Anterior cingulate cortex (tissue), 58 donors: ENCODE data around the gene CYTIP.
"Not testable (repeated sequence)": the region's sequence is repeated elsewhere in the genome, so short reads cannot be mapped to it uniquely, and the experiment has no call there.

Experiments used
- DNase-seq, 58 donors: peaks; one replicate each; lab custom pipeline; 2025; lab: John Stamatoyannopoulos, UW

The CYTIP gene

DNA sequence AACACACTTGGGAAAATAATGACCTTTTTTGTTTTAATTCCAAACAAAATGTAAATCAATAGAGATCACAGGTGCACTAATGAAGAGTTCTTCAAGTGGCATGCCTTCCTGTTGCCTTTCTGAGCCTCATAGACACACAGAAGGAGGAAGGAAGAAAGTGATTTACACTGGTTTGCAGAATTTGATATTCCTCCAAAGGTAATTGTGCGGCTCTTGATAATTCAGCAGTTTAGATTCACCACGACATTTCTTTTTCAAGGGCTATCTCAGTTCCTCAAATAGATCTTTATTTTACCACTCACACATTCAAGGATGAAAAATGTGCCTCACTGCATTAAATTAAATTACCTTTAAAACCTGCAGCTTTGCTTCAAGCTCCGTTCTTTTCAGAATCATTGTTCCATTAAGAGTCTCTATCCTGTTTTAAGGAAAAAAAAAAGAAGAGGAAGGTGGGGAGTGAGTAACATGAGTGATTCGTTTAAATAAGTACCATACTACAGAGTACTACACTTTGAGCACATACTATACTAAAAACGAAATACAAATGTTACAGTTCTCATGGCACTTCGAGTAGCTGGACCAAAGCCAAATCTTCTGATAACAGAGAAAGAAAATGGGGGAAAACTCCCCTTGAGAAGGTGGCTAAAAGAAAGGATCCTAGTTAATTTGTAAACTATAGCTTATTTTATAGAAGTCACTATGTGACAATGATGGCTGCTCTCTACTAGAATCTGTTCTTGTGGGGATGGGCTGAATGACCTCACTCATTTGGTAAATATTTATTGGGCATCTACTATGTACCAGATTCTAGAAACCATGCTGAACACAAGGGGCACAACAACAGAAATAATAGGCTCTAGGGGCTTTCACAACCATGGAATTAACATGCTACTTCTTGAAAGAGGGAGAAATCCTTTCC lies 16.6 kb downstream of the CYTIP start:
- no peak for DNase-seq

DNA sequence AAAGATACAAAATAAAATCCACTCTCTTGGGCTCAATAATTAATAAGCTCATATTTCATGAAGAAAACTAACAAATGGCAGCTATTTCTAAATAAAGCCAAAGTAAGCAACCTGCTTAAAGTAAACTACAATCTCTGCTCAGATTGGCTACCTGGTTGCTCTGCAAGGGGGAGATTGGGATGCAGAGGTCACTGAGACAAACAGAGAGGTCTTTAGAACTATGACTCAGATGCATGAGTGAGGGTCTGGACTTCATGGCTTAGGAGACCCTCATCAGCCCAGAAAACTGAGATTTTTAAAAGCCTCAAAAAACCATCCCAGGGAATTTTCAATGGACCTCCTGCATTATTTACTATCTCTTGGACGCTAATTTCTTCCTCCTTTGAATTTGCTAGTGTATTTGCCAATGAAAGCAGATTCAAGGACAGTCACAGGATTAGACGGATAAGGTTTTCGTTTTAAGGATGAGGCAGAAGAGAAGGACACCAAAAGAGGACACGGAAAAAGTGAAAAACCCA lies 17.4 kb downstream of the CYTIP start:
- no peak for DNase-seq

DNA sequence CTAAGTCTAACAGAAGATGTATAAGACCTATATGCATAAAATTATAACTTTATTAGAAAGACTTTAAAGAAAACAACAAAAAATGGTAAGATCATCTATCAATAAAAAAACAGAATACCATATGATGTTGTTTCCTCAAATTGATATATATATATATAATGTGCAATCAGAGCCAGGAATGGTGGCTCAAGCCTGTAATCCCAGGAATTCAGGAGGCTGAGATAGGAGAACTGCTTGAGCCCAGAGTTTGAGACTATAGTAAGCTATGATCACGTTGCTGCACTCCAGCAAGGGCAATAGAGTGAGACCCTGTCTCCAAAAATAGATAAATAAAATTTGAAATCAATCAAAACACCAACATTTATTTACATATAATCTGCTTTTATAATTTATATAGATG lies 19.5 kb downstream of the CYTIP start:
- DNase-seq, result no peak

DNA sequence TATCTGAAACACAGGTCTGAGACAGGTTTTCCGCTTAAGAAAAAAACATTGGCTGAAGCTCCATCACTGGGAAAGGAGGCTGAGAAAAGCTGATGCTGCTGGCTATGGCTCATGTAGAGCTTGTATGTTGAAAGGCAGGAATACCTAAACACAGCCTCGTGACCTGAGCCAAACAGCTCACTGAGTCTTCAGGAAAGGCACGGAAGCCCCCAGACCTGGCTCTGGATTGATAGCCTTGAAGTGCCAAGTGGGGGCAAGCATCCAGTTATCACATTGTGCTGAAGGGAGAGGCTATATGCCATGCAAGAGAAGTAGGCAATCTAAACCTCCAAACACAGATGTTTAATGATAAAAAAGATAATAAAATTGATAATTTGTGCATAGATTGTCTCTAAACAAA lies 21.9 kb downstream of the CYTIP start:
- DNase-seq, result no peak

DNA sequence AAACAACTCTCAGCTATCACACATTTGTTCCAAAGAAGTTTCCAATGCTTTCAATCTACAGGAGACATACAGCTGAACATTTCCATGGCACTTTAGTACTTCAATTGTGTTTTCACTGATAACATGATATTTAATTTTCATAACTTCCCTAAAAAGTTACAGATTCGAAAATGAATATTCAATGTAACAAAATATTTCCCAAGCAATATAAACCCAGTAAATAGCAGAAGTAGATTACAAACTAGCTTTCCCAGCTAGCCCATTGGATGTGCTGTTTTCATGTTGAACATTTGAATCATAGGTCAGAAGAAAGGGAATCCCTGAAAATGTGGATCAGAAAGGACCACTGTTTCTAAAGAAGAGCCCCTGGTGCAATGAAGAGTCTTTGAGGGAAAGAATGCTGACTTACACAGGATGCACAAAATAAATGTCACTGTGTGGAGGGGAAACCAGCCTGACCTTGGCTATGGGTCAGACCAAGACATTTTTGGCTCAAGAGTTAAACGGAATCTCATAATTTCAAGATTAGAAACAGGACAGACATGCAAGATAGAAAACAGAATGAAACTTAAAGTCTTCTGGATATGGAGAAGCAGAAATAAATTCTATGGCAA lies 22.5 kb downstream of the CYTIP start:
- no peak for DNase-seq

DNA sequence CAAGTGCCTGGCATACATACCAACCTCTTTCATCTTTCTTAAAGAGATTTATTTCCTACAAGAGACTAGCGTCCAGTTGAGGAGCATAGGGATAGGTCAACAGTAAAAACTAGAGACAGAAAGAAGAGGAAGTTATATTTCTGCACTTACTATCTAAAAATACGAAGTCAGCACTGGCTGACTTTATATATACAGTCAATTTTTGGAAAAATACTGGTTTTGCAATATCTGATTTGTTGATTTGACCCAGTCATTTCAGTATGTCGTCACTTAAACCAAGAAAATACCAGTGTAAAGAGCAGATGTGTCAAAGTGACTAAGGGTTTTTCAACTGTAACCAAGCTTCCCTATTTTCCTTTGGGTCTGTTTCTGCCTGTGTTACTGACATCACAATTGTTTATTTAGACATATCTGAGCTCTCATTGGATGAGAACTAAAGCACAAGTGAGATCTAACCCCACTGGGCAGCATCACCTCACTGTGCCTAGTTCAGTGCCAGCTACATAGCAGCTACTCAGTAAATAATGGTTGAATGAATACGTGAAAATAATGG lies 23.0 kb downstream of the CYTIP start:
- DNase-seq, result no peak

DNA sequence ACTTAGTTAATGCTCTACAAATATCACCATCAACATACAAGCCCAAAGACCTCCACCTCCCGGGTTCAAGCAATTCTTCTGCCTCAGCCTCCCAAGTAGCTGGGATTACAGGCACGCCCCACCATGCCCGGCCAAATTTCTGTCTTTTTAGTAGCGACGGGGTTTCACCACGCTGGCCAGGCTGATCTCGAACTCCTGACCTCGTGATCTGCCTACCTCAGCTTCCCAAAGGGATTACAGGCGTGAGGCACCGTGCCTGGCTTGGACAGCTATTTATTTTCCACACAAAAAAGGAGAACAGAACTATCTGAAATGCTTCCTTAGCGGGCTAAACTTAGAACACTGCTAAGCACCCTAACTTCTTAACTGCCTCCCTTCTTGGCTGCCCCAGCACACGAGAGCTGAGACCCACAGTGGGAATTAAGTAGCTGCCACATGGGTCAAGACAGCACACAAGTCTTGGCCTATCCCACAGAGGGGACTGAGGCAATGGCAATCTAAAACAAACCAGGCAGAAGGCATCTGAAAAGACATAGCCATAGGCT lies 24.8 kb downstream of the CYTIP start:
- DNase-seq, result no peak

DNA sequence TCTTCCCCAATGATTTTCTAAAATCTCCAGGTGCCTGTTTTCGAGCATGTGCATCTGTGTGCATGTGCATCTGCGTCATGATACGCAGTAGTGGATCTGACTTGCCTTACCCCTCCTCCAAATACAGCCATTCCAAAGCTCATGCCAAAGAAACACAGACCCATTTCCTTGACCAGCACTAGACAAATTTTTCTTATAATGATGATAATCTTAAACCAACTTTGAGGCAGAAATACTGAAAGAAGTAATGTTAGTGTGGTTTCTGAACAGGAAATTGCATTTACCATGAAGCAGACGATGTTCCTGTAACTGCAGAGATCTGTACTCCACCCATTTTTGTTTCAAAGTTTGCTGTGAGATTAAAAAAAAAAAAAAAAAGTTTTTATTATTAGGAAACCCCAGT lies 25.6 kb downstream of the CYTIP start:
- DNase-seq, result no peak

DNA sequence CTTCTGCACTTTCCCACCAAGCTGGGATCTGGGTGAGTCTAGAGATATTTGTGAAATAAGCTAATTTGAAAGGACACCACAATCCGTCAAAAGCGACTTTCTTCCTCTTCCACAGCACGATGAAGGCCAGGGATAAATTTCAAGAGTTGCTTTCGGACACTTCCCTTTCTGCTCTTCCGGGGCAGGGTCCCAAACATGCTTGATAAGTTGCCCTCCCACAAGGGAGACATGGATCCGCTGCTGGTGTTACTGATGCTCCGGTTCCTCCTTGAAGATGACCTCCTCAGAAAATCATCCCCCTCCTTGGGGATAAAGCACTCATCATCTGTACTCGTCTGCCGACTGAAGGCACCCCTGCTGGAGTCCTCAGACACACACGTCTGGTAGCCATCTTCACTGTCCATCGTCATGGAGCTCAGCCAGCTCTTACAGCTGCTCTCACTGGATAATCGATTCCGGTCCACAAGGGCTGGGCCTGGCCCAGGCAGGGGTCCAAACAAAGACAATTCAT lies 28.2 kb downstream of the CYTIP start:
- DNase-seq, result no peak

DNA sequence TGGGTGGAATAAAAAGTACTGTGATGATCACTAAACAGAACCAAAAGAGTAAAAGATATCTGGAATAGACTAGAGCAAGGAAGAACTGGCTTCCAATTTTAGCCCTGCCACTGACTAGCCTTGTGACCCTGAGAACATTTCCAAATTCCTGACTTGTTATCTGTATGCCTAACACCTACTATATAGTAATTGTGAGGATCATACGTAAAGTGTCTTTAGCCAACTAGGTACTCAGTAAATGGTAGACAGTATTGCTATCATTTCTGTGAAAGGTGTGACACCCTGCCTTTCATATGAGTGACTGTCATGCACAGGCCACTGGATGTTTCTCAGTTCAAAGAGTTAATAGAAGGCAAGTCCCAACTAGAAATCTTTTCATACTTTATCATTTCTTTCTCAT lies 29.8 kb downstream of the CYTIP start:
- no peak for DNase-seq

DNA sequence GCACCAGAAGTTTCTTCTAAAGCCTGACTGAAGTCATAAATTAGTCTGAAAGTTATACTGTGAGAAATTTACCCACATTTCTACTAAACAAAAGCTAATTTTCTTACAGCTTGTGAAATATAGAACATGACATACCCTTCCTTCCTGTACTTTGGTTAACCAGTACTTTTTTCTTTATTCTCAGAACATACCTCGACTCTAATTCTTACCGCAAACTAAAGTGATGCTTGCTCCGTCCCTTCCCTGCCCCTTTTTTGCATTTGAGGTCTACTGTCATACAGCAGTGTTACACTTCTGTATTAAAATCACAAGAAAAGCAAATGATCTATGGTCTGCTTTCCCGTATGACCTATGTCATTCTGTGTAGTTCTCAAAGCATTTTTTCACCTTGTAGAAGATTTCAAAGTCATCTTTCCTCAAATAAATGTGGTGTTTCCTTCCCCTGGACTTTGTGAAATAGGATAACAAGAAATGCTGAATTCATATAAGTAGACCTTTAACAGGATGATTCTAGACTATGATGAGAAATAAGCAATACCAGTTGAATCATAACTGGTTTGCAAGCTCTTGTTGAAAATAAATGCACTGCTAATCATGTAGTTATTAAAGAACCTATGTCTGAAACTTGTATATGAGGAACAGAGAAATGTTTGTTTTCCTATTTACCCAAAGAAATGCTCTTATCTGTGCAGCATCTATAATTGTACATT lies 30.4 kb downstream of the CYTIP start:
- no peak for DNase-seq

DNA sequence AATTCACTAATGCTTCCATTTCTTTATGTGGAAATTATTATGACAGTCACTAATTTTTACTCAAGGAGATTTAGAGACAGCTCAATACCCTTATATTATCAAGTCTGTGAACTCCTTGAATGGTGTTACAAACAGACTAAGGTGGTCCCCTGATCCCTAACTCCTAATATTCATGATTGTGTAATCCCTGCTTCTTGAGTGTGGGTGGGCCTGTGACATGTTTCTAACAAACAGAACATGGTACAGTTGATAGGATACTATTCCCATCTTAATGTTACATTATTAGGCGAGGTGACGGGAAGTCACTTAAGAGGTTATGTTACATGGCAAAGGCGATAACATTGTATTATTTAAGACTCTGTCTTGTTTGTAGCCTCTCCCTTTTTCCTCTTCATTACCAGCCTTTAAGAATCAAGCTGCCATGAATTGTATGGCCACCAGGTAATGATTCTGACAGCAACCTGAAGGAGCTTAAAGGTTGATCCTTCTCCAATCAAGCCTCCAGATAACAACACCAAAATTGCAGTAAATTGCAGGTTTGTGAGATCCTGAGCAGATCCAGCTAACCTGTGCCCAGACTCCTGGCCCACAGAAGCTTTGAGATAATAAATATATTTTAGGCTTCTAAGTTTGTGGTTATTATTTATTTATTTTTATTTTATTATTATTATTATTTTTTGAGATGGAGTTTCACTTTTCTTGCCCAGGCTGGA lies 32.1 kb downstream of the CYTIP start:
- DNase-seq, result no peak

DNA sequence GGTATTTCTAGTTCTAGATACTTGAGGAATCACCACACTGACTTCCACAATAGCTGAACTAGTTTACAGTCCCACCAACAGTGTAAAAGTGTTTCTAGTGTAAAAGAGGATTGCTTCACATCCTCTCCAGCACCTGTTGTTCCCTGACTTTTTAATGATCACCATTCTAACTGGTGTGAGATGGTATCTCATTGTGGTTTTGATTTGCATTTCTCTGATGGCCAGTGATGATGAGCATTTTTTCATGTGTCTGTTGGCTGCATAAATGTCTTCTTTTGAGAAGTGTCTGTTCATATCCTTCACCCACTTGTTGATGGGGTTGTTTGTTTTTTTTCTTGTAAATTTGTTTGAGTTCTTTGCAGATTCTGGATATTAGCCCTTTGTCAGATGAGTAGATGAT lies 38.5 kb downstream of the CYTIP start:
- DNase-seq, result not testable (repeated sequence)

DNA sequence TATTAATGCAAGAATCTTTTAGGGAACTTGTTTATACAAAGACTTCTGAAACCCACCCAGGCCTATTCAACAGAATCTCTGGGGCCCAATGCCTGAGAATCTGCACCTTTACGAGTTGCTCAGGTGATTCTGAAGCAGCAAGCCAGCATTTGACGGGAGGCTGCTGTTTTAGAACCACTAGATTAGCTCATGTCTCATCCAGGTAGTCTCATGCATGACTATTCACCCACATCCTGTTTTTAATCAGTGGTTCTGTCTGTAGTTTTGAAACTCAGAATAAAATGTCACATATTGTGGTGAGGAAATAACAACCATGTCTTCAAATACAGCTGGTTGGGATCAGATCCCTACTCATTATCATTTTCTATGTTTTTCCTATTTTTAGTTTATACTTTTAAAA lies 39.5 kb downstream of the CYTIP start:
- no peak for DNase-seq

DNA sequence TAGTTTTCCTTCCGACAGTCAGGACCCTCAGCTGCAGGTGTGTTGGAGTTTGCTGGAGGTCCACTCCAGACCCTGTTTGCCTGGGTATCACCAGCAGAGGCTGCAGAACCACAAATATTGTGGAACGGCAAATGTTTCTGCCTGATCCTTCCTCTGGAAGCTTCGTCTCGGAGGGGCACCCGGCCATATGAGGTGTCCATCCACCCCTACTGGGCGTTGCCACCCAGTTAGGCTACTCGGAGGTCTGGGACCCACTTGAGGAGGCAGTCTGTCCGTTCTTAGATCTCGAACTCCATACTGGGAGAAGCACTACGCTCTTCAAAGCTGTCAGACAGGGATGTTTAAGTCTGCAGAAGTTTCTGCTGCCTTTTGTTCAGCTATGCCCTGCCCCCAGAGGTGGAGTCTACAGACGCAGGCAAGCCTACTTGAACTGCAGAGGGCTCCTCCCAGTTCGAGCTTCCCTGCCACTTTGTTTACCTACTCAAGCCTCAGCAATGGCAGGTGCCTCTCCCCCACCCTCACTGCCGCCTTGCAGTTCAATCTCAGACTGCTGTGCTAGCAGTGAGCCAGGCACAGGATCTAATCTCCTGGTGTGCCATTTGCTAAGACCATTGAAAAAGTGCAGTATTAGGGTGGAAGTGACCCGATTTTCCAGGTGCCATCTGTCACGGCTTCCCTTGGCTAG lies 40.9 kb downstream of the CYTIP start:
- DNase-seq, result not testable (repeated sequence)

DNA sequence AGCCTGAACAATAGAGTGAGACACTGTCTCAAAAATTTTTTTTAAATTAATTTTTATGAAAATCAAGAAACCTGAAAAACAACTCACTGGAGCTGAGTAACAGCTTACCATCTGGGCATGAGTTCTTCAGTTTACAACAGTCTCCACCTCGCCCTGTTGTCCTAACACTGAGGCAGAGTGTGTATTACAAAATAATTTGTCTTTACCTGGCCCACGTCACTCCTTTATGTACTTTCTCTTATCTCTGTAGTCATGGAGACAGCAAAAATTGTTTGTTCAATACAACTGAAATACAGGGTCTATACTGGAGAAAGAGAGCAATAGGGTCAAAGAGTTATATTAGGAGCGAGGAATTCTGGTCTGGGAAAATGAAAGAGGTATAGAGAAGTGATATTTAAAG lies 48.1 kb downstream of the CYTIP start:
- no peak for DNase-seq

DNA sequence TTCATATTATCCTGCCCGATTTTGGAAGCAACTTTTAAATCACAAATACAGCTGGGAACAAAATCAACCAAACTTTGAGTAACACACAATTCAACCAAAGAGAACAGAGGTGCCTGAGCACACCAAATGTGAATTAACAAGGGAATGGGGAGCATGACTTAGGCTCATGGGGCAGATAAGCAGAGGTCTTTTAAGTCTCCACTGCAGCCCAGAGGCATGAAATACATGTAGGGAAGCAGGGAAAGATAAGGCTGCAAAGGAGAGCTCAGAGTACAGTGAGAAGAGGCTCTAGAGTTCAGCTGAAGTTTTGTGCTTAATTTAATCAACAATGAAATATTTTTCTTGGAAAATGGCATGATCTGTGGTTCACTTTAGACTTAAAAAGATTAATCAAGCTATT lies 49.0 kb downstream of the CYTIP start:
- DNase-seq, result no peak

DNA sequence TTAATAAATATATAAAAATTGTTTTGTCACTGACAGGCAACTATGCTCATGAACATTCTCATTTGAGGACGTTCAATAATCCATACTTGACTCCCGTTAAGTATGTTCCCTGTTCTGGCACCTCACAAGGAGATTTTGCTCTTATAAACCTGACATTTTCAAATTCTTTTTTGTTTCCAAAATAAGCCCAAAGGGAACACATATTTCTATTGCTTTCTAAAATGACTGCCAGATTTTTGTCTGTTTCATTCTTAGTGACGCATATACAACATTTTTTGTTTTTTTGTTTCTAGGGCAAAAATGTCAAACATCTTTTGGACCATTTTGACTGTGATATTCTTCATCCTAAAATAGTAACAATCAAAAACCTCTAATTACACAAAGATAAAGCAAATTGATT lies 50.5 kb downstream of the CYTIP start:
- DNase-seq, result no peak

DNA sequence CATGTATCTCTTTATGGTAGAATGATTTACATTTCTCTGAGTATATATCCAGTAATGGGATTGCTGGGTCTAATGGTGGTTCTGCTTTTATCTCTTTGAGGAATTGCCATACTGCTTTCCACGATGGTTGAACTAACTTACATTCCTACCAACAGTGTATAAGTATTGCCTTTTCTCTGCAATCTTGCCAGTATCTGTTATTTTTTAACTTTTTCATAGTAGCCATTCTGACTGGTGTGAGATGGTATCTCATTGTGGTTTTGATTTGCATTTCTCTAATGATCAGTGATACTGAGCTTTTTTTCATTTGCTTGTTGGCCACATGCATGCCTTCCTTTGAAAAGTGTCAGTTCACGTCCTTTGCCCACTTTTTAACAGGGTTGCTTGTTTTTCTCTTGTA lies 55.1 kb downstream of the CYTIP start:
- DNase-seq, result no peak
